ENCODE data around the gene PTPN13. TPM values are rescaled to one million over a fixed set of nuclear protein-coding genes. Genes with fewer than 3 reads are reported as not detected.
"Not testable (repeated sequence)": the region's sequence is repeated elsewhere in the genome, so short reads cannot be mapped to it uniquely, and the experiment has no call there.

PTPN13 gene
- total RNA-seq, 2 experiments from 2014 or later, result 0.17 TPM; not detected in 1

GRCh38 chr4:86704601-86705000, 110.5 kb downstream of the PTPN13 start:
- Mint-ChIP-seq H3K4me1 (ENCODE audit: low read depth) (no peaks in the 10 kb centered on the region), H3K27me3 (ENCODE audit: low read depth) (no peaks in the 10 kb centered on the region), H3K9me3 (no peaks in the 10 kb centered on the region), H3K4me3 (no peak overlapping the region), H3K36me3 (ENCODE audit: low read depth) (no peaks in the 10 kb centered on the region), H3K27ac (no peak overlapping the region)
- intact Hi-C loops (cut with micrococcal nuclease), result no loop called here
- CTCF ChIA-PET, result no interaction called here
- no peak for DNase-seq

DNA sequence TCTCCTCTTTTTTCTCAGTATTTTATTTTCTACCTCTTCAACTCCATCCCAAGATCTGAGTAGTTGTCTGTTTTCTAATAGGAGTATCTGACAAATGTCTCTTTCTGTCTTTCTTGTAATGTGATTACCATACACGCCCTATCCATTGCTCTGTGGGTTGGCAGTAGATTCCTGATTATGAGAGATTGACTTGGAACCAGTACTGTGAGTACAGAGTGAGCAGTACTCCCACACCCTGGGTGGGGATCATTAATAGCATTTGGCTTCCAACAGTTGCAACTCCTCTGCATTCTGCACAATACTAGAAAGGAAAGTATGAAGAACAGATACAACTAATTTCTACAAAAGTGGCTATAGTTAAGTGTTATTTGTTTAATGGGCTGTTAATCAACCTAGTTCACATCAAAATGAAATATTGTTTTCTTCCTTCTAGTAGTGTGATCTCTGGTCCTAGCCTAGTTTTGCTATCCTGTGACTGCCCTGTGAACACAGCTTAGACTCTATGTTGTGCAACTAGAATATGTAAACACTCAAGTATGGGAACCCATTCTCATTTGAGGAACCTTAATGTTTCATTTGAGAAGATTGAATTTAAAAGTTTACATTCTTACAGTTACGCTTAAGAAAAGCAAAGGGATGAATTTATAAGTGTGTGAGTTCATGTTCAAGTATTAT, 112.9 kb downstream of the PTPN13 start:
- CTCF ChIA-PET, result no interaction called here
- H3K27ac Mint-ChIP-seq, result no peak overlapping the region

DNA sequence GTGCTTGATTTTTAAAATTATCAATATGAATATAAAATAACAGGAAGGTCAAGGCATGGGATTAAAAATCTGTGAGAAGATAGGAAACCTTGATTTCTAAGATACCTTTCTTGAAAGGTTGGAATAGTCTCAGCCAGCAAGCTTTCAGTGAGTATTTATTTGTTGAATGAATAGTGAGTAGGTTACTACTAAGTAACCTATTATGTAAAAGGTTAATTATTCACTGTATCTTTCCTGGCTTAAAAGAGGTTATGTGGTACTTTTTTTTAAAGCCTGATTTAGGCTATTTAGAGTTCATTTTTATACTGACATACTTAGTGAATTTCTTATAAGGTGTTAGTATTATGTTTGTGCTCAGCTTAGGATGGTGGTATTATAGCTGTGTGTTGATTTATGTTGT, 123.5 kb downstream of the PTPN13 start:
- no peaks in the 10 kb centered on the region for H3K4me1 Mint-ChIP-seq (ENCODE audit: low read depth)
- DNase-seq, result no peak
- intact Hi-C loops (cut with micrococcal nuclease), result no loop called here
- H3K9me3 Mint-ChIP-seq, result peaks cover 4% of the 10 kb centered on the region
- CTCF ChIA-PET, result interaction anchor here (1.1 kb wide), 1 partner anchor 219 kb away, joined by 3 read pairs; no protein-coding TSS in a partner anchor
- H3K4me3 Mint-ChIP-seq, result no peak overlapping the region
- peaks cover 3% of the 10 kb centered on the region for H3K27me3 Mint-ChIP-seq (ENCODE audit: low read depth)
- no peaks in the 10 kb centered on the region for H3K36me3 Mint-ChIP-seq (ENCODE audit: low read depth)
- no peak overlapping the region for H3K27ac Mint-ChIP-seq

More for the DNA sequence above, 112.9 kb downstream of the PTPN13 start:
- DNase-seq, result no peak
- Mint-ChIP-seq H3K4me3 (no peak overlapping the region), H3K4me1 (ENCODE audit: low read depth) (no peaks in the 10 kb centered on the region), H3K36me3 (ENCODE audit: low read depth) (no peaks in the 10 kb centered on the region), H3K9me3 (no peaks in the 10 kb centered on the region), H3K27me3 (ENCODE audit: low read depth) (no peaks in the 10 kb centered on the region)
- intact Hi-C loops (cut with micrococcal nuclease), result no loop called here

DNA sequence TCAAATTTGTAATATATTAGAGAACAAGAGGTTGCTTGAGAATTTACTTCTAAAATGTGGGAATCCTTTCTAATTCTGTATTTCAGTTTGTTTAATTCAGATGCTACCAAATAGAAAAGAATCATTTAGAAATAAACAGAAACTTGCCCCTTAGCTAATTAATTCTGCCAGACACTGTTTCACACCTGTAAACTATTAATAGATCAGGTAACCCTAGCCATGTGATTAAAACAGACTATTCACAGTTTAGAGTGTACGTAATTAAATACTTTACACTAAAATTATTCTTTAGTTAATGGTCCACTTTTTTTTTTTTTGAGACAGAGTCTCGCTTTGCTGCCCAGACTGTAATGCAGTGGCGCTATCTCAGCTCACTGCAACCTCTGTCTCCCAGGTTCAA, 124.0 kb downstream of the PTPN13 start:
- CTCF ChIA-PET, result interaction anchor here (1.1 kb wide), 1 partner anchor 219 kb away, joined by 3 read pairs; no protein-coding TSS in a partner anchor
- no peak for DNase-seq
- no peak overlapping the region for H3K4me3 Mint-ChIP-seq
- H3K36me3 Mint-ChIP-seq (ENCODE audit: low read depth), result no peaks in the 10 kb centered on the region
- H3K27ac Mint-ChIP-seq, result no peak overlapping the region
- peaks cover 3% of the 10 kb centered on the region for H3K27me3 Mint-ChIP-seq (ENCODE audit: low read depth)
- H3K4me1 Mint-ChIP-seq (ENCODE audit: low read depth), result no peaks in the 10 kb centered on the region
- H3K9me3 Mint-ChIP-seq, result peaks cover 4% of the 10 kb centered on the region
- intact Hi-C loops (cut with micrococcal nuclease), result no loop called here

DNA sequence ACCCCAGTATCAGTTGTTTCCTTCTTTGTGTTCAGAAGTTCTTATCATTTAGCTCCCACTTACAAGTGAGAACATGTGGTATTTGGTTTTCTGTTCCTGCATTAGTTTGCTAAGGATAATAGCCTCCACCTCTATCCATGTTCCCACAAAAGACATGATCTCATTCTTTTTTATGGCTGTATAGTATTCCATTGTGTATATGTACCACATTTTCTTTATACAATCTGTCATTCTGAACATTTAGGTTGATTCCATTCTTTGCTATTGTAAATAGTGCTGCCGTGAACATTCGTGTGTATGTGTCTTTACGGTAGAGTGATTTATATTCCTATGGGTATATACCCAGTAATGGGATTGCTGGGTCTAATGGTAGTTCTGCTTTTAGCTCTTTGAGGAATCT, 125.0 kb downstream of the PTPN13 start:
- H3K36me3 Mint-ChIP-seq (ENCODE audit: low read depth); DNase-seq; CTCF ChIA-PET: not testable (repeated sequence)

DNA sequence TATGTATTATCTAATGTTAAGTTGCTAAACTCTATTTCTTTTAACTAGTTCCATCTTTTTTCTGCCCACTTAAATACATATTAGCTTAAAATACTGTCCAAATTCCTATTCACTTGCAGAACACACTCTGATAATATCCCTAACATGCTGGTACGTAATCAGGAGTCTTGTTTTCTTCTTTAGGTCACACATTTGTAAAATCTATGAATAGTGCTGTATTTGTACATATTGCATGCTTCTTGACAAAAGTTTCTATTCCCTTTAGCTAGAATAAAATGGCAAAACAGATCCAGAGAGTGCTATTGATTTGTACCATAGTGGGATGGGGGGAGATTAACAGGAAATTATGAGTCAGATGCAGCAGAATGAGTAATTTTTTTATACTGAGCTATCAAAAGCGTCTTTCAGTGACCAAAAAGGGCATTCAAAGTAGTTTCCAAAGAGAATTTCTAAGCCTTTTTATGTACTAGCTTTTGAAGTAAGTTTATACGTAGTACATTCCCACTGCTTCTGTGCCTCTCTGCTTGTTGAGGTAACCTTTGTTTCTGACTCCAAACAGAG, 126.5 kb downstream of the PTPN13 start:
- Mint-ChIP-seq H3K36me3 (ENCODE audit: low read depth) (no peaks in the 10 kb centered on the region), H3K4me3 (no peak overlapping the region), H3K27me3 (ENCODE audit: low read depth) (peaks cover 3% of the 10 kb centered on the region), H3K9me3 (peaks cover 4% of the 10 kb centered on the region), H3K4me1 (ENCODE audit: low read depth) (no peaks in the 10 kb centered on the region), H3K27ac (no peak overlapping the region)
- CTCF ChIA-PET, result interaction anchor here (0.5 to 0.6 kb wide), 2 partner anchors 71 to 331 kb away, joined by 3 read pairs; no protein-coding TSS in a partner anchor
- no peak for DNase-seq
- intact Hi-C loops (cut with micrococcal nuclease), result no loop called here

More for the DNA sequence above, 125.0 kb downstream of the PTPN13 start:
- H3K27me3 Mint-ChIP-seq (ENCODE audit: low read depth); H3K27ac Mint-ChIP-seq; H3K4me3 Mint-ChIP-seq; H3K9me3 Mint-ChIP-seq; intact Hi-C loops (cut with micrococcal nuclease); H3K4me1 Mint-ChIP-seq (ENCODE audit: low read depth): not testable (repeated sequence)

- Mint-ChIP-seq H3K4me1 (ENCODE audit: low read depth) (no peaks in the 10 kb centered on the region), H3K27me3 (ENCODE audit: low read depth) (peaks cover 3% of the 10 kb centered on the region), H3K27ac (no peak overlapping the region), H3K36me3 (ENCODE audit: low read depth) (no peaks in the 10 kb centered on the region), H3K4me3 (no peak overlapping the region), H3K9me3 (peaks cover 8% of the 10 kb centered on the region)
- intact Hi-C loops (cut with micrococcal nuclease), result no loop called here
- no peak for DNase-seq
- CTCF ChIA-PET, result no interaction called here
Measured at GRCh38 chr4:86721412-86721811, 127.3 kb downstream of the PTPN13 start.

- intact Hi-C loops (cut with micrococcal nuclease), result no loop called here
- Mint-ChIP-seq H3K36me3 (ENCODE audit: low read depth) (no peaks in the 10 kb centered on the region), H3K27me3 (ENCODE audit: low read depth) (peaks cover 13% of the 10 kb centered on the region), H3K4me1 (ENCODE audit: low read depth) (no peaks in the 10 kb centered on the region), H3K4me3 (no peak overlapping the region), H3K27ac (no peak overlapping the region), H3K9me3 (peaks cover 4% of the 10 kb centered on the region)
- DNase-seq, result no peak
- CTCF ChIA-PET, result no interaction called here
Measured at GRCh38 chr4:86730310-86730709, 136.2 kb downstream of the PTPN13 start.

GRCh38 chr4:86737244-86737643, 143.1 kb downstream of the PTPN13 start:
- CTCF ChIA-PET, result interaction anchor here (0.5 kb wide), 1 partner anchor 1373 kb away, joined by 3 read pairs; no protein-coding TSS in a partner anchor
- H3K9me3 Mint-ChIP-seq, result no peaks in the 10 kb centered on the region
- no peak for DNase-seq
- no peaks in the 10 kb centered on the region for H3K36me3 Mint-ChIP-seq (ENCODE audit: low read depth)
- H3K4me3 Mint-ChIP-seq, result no peak overlapping the region
- intact Hi-C loops (cut with micrococcal nuclease), result no loop called here
- H3K27me3 Mint-ChIP-seq (ENCODE audit: low read depth), result peaks cover 3% of the 10 kb centered on the region
- H3K27ac Mint-ChIP-seq, result no peak overlapping the region
- H3K4me1 Mint-ChIP-seq (ENCODE audit: low read depth), result no peaks in the 10 kb centered on the region

GRCh38 chr4:86741846-86742245, 147.7 kb downstream of the PTPN13 start:
- CTCF ChIA-PET, result no interaction called here
- intact Hi-C loops (cut with micrococcal nuclease), result no loop called here
- no peaks in the 10 kb centered on the region for H3K4me1 Mint-ChIP-seq (ENCODE audit: low read depth)
- DNase-seq, result no peak
- no peak overlapping the region for H3K27ac Mint-ChIP-seq
- H3K36me3 Mint-ChIP-seq (ENCODE audit: low read depth), result no peaks in the 10 kb centered on the region
- H3K27me3 Mint-ChIP-seq (ENCODE audit: low read depth), result peaks cover 3% of the 10 kb centered on the region
- H3K4me3 Mint-ChIP-seq, result no peak overlapping the region
- no peaks in the 10 kb centered on the region for H3K9me3 Mint-ChIP-seq

GRCh38 chr4:86744570-86744969, 150.5 kb downstream of the PTPN13 start:
- no peaks in the 10 kb centered on the region for H3K36me3 Mint-ChIP-seq (ENCODE audit: low read depth)
- H3K27ac Mint-ChIP-seq, result no peak overlapping the region
- intact Hi-C loops (cut with micrococcal nuclease), result no loop called here
- no peaks in the 10 kb centered on the region for H3K4me1 Mint-ChIP-seq (ENCODE audit: low read depth)
- no peak overlapping the region for H3K4me3 Mint-ChIP-seq
- CTCF ChIA-PET, result no interaction called here
- peaks cover 3% of the 10 kb centered on the region for H3K27me3 Mint-ChIP-seq (ENCODE audit: low read depth)
- no peaks in the 10 kb centered on the region for H3K9me3 Mint-ChIP-seq
- DNase-seq, result no peak

DNA sequence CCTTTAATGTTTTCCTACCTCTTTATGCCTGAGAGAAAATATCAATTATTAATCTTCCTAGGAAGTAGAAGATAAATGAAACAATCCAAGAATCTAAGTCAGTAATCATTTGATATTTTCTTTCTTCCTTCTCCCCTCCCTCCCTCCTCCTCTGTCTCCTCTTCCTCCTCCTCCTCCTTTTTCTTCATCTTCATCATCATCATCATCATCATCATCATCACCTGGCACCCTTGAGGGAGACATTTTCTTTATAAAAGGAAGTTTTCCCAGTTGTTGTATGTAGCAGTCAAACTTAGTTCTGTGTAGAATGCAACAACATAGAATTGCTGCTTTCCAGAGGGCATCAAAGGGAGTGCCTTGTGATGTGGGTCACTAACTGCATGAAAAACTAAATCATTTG, 155.0 kb downstream of the PTPN13 start:
- intact Hi-C loops (cut with micrococcal nuclease), result no loop called here
- no peaks in the 10 kb centered on the region for H3K9me3 Mint-ChIP-seq
- no peaks in the 10 kb centered on the region for H3K4me1 Mint-ChIP-seq (ENCODE audit: low read depth)
- no peaks in the 10 kb centered on the region for H3K36me3 Mint-ChIP-seq (ENCODE audit: low read depth)
- CTCF ChIA-PET, result no interaction called here
- DNase-seq, result no peak
- H3K4me3 Mint-ChIP-seq, result no peak overlapping the region
- no peak overlapping the region for H3K27ac Mint-ChIP-seq
- peaks cover 6% of the 10 kb centered on the region for H3K27me3 Mint-ChIP-seq (ENCODE audit: low read depth)

- intact Hi-C loops (cut with micrococcal nuclease), result no loop called here
- CTCF ChIA-PET, result no interaction called here
Measured at GRCh38 chr4:86755388-86755787, 161.3 kb downstream of the PTPN13 start.

More at GRCh38 chr4:86755388-86755787, 161.3 kb downstream of the PTPN13 start:
- Mint-ChIP-seq H3K27me3 (ENCODE audit: low read depth) (peaks cover 5% of the 10 kb centered on the region), H3K36me3 (ENCODE audit: low read depth) (no peaks in the 10 kb centered on the region), H3K4me1 (ENCODE audit: low read depth) (no peaks in the 10 kb centered on the region), H3K9me3 (no peaks in the 10 kb centered on the region), H3K27ac (no peak overlapping the region), H3K4me3 (no peak overlapping the region)
- no peak for DNase-seq

All from activated naive CD4-positive, alpha-beta T cell treated with anti-CD3 and anti-CD28 coated beads for 36 hours (primary cell).